Measurements from ENCODE around the gene NAXD.

Gene NAXD

DNA sequence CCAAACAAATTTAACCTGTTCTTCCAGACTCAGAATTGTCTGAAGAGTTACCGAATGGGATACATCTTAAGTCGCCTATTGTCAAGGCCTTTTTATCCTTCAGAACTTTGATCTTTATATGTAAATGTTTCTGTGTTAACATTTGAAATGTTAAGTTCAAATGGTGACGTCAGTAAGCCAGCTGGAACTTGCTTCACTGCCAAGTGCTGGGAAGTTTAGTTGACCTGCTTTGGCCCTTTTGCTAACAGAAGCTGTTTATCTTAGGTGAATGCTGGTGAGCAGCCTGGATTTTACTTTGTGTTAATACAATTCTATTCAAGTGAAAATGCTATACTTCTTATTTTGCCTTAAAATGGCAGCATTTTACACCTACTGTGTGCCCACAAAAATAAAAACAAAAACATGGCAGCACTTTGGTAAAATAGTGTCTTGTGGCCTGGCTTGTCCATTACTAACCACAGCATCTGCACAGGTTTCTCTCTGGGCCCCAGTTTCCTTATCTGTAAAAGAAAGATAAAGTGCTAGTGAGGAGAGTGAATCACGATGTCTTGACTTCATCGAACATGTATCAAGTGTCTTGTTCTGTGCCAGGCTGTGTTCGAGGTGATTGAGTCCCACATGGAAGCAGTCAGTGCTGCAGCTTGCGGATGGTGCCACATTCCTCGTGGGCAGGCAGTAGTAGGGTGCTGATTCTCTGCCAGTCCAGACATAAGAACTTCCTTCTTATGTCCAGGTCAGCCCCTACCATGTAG lies 2.2 kb downstream of the NAXD start:
- H3K27ac ChIP-seq (ENCODE audit: extremely low read depth, low read depth, low read length) = no peak overlapping the region
- ChIA-PET POLR2A (interaction anchor here (1.3 kb wide), 1 partner anchor 95 kb away, joined by 3 read pairs; no protein-coding TSS in a partner anchor), CTCF (interaction anchor here (0.6 to 1.1 kb wide), 3 partner anchors 201 to 281 kb away, joined by 3 read pairs; no protein-coding TSS in a partner anchor)
- H3K9me3 ChIP-seq (ENCODE audit: control insufficient read depth, insufficient read depth, low read depth, low read length) = no peaks in the 10 kb centered on the region
- H3K4me1 ChIP-seq (ENCODE audit: control insufficient read depth, insufficient read depth, low read length) = no peaks in the 10 kb centered on the region
- peaks cover 0 to 5% of the 10 kb centered on the region in 2 experiments; a peak in 1 of 3 replicates for H3K36me3 ChIP-seq (ENCODE audit: control insufficient read depth in 2 of 2, insufficient read depth in 1 of 2, low read length in 2 of 2)
- TF ChIP-seq ZNF404 (tag by site-specific recombination; IDR thresholded peaks at IDR 0.05) (no peak), PRDM1 (tag by site-specific recombination; IDR thresholded peaks at IDR 0.05) (no peak; the same call in 1 of the 2 replicates), ZFP37 (tag by site-specific recombination; IDR thresholded peaks at IDR 0.05) (0 out of 2 replicates have a peak, but pooled peaks have one; percentile 41), ATF2 (tag by site-specific recombination; IDR thresholded peaks at IDR 0.05; ENCODE audit: low read depth) (peak; percentile 92), ZNF629 (tag by site-specific recombination; IDR thresholded peaks at IDR 0.05) (peak; percentile 79), ZBTB17 (tag by site-specific recombination; IDR thresholded peaks at IDR 0.05) (peak; percentile 39; the same call in 1 of the 2 replicates), OSR2 (tag by site-specific recombination; IDR thresholded peaks at IDR 0.05) (peak; percentile 16; the same call in 1 of the 2 replicates), FEZF1 (tag by site-specific recombination; IDR thresholded peaks at IDR 0.05) (peak; percentile 60)
- TF ChIP-seq, protein P1, sequence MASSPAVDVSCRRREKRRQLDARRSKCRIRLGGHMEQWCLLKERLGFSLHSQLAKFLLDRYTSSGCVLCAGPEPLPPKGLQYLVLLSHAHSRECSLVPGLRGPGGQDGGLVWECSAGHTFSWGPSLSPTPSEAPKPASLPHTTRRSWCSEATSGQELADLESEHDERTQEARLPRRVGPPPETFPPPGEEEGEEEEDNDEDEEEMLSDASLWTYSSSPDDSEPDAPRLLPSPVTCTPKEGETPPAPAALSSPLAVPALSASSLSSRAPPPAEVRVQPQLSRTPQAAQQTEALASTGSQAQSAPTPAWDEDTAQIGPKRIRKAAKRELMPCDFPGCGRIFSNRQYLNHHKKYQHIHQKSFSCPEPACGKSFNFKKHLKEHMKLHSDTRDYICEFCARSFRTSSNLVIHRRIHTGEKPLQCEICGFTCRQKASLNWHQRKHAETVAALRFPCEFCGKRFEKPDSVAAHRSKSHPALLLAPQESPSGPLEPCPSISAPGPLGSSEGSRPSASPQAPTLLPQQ (tag by site-specific recombination; IDR thresholded peaks at IDR 0.05) = 0 out of 2 replicates have a peak, but pooled peaks have one; percentile 40
- H3K4me3 ChIP-seq (ENCODE audit: low read depth, low read length) = no peak overlapping the region; the same call in 1 of the 2 replicates

DNA sequence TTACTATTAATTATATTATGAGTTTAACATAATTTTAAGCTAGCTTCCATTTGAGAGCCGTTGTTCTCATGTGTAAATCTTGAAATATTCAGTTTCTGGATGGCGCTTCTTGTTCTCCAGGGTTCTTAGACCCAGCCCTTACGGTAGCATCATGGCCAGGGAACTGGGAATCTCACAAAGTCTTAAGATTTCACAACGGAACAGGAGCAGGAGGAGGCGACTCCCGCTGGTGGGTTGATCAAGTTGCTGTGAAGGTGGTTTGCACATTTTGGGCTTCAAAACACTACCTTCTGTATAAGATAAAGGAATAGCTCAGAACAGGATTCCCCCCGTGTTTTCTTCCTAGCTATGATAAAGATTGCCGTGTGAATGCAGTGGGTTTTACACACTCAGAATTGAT lies 2.8 kb downstream of the NAXD start:
- Histone ChIP-seq H3K9me3 (ENCODE audit: control insufficient read depth, insufficient read depth, low read depth, low read length) (no peaks in the 10 kb centered on the region), H3K4me1 (ENCODE audit: control insufficient read depth, insufficient read depth, low read length) (no peaks in the 10 kb centered on the region), H3K36me3 (ENCODE audit: control insufficient read depth in 2 of 2, insufficient read depth in 1 of 2, low read length in 2 of 2) (peaks cover 0 to 11% of the 10 kb centered on the region in 2 experiments; a peak in 1 of 3 replicates), H3K4me3 (ENCODE audit: low read depth, low read length) (no peak overlapping the region), H3K27ac (ENCODE audit: extremely low read depth, low read depth, low read length) (no peak overlapping the region)
- CTCF ChIA-PET = interaction anchor here (0.6 to 0.7 kb wide), 2 partner anchors 15 to 908 kb away, joined by 3 to 5 read pairs; no protein-coding TSS in a partner anchor
- POLR2A ChIA-PET = no interaction called here
- TF ChIP-seq ZNF654 (tag by site-specific recombination; IDR thresholded peaks at IDR 0.05; ENCODE audit: low read depth) = no peak
- TF ChIP-seq, protein P2, sequence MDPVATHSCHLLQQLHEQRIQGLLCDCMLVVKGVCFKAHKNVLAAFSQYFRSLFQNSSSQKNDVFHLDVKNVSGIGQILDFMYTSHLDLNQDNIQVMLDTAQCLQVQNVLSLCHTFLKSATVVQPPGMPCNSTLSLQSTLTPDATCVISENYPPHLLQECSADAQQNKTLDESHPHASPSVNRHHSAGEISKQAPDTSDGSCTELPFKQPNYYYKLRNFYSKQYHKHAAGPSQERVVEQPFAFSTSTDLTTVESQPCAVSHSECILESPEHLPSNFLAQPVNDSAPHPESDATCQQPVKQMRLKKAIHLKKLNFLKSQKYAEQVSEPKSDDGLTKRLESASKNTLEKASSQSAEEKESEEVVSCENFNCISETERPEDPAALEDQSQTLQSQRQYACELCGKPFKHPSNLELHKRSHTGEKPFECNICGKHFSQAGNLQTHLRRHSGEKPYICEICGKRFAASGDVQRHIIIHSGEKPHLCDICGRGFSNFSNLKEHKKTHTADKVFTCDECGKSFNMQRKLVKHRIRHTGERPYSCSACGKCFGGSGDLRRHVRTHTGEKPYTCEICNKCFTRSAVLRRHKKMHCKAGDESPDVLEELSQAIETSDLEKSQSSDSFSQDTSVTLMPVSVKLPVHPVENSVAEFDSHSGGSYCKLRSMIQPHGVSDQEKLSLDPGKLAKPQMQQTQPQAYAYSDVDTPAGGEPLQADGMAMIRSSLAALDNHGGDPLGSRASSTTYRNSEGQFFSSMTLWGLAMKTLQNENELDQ (tag by site-specific recombination; IDR thresholded peaks at IDR 0.05; ENCODE audit: low read depth) = no peak
- TF ChIP-seq ZNF747 (tag by site-specific recombination; IDR thresholded peaks at IDR 0.05) = no peak
- TF ChIP-seq ZNF610 (tag by site-specific recombination; IDR thresholded peaks at IDR 0.05; ENCODE audit: borderline replicate concordance) = no peak
- TF ChIP-seq ZXDB (tag by site-specific recombination; IDR thresholded peaks at IDR 0.05) = no peak
- TF ChIP-seq, protein P3, sequence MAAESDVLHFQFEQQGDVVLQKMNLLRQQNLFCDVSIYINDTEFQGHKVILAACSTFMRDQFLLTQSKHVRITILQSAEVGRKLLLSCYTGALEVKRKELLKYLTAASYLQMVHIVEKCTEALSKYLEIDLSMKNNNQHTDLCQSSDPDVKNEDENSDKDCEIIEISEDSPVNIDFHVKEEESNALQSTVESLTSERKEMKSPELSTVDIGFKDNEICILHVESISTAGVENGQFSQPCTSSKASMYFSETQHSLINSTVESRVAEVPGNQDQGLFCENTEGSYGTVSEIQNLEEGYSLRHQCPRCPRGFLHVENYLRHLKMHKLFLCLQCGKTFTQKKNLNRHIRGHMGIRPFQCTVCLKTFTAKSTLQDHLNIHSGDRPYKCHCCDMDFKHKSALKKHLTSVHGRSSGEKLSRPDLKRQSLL (tag by site-specific recombination; IDR thresholded peaks at IDR 0.05) = no peak
- TF ChIP-seq YY1 (tag by site-specific recombination; IDR thresholded peaks at IDR 0.05) = no peak
- TF ChIP-seq OVOL3 (tag by site-specific recombination; IDR thresholded peaks at IDR 0.05) = no peak
- TF ChIP-seq, protein P4, sequence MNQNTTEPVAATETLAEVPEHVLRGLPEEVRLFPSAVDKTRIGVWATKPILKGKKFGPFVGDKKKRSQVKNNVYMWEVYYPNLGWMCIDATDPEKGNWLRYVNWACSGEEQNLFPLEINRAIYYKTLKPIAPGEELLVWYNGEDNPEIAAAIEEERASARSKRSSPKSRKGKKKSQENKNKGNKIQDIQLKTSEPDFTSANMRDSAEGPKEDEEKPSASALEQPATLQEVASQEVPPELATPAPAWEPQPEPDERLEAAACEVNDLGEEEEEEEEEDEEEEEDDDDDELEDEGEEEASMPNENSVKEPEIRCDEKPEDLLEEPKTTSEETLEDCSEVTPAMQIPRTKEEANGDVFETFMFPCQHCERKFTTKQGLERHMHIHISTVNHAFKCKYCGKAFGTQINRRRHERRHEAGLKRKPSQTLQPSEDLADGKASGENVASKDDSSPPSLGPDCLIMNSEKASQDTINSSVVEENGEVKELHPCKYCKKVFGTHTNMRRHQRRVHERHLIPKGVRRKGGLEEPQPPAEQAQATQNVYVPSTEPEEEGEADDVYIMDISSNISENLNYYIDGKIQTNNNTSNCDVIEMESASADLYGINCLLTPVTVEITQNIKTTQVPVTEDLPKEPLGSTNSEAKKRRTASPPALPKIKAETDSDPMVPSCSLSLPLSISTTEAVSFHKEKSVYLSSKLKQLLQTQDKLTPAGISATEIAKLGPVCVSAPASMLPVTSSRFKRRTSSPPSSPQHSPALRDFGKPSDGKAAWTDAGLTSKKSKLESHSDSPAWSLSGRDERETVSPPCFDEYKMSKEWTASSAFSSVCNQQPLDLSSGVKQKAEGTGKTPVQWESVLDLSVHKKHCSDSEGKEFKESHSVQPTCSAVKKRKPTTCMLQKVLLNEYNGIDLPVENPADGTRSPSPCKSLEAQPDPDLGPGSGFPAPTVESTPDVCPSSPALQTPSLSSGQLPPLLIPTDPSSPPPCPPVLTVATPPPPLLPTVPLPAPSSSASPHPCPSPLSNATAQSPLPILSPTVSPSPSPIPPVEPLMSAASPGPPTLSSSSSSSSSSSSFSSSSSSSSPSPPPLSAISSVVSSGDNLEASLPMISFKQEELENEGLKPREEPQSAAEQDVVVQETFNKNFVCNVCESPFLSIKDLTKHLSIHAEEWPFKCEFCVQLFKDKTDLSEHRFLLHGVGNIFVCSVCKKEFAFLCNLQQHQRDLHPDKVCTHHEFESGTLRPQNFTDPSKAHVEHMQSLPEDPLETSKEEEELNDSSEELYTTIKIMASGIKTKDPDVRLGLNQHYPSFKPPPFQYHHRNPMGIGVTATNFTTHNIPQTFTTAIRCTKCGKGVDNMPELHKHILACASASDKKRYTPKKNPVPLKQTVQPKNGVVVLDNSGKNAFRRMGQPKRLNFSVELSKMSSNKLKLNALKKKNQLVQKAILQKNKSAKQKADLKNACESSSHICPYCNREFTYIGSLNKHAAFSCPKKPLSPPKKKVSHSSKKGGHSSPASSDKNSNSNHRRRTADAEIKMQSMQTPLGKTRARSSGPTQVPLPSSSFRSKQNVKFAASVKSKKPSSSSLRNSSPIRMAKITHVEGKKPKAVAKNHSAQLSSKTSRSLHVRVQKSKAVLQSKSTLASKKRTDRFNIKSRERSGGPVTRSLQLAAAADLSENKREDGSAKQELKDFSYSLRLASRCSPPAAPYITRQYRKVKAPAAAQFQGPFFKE (tag by site-specific recombination; IDR thresholded peaks at IDR 0.05; ENCODE audit: borderline replicate concordance) = no peak
- TF ChIP-seq, protein P5, sequence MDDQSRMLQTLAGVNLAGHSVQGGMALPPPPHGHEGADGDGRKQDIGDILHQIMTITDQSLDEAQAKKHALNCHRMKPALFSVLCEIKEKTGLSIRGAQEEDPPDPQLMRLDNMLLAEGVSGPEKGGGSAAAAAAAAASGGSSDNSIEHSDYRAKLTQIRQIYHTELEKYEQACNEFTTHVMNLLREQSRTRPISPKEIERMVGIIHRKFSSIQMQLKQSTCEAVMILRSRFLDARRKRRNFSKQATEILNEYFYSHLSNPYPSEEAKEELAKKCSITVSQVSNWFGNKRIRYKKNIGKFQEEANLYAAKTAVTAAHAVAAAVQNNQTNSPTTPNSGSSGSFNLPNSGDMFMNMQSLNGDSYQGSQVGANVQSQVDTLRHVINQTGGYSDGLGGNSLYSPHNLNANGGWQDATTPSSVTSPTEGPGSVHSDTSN (CRISPR knock-in tag; IDR thresholded peaks at IDR 0.05) = no peak
- no peak for TF ChIP-seq IKZF3 (tag by site-specific recombination; IDR thresholded peaks at IDR 0.05)
